NCI-H187 (cell line): ENCODE data around the gene YEATS4.

Experiments
- DNase-seq, 2 experiments: peaks; one replicate each; lab custom pipeline; 2025; lab: John Stamatoyannopoulos, UW

YEATS4 gene

DNA sequence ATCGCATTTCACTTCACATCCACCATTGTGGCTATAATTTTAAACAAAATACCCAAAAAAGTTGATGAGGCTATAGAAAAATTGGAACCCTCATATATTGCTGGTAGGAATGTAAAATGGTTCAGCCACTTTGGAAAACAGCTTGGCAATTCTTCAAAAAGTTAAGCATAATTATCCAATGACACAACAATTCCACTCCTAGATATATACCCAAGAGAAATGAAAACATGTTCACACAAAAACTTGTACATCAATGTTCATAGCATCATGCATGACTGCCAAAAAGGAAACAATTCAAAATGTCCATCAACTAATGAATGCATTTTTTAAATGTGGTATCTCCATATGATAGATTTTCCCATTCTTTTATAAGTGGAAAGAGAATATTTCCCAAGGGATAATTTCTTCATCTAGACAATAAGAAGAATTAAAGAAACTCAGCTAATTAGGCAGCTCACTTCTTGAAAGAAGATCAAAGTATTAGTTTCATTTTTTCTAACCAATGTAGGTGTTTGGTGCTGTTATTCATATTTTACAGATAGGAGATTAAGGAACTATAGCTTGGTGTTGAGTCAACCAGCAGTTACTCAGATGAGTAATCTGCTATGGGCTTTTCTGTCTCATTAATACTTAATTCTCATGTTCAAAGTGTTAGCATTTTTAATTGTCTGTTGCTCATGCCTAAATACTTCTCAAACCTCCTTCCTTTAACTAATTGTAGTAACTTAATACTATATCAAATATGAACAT is 32.8 kb downstream of the YEATS4 start:
- DNase-seq = no peak

GRCh38 chr12:69396041-69396440 is 36.5 kb downstream of the YEATS4 start:
- no peak for DNase-seq

DNA sequence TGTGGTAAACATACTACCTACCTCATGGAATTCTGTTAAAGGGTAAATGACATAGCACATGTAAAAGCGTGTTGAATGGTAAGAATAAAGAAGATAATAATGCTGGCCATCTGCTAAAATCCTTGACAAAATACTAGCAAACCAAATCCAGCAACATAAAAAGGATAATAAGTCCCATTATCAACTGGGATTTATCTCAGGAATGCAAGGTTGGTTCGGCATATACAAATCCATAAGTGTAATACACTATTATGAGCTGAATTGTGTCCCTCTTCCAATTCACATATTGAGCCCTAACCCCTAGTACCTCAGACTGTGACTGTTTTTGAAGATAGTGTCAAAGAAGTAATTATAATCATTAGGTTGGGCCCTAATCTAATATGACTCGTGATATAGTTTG is 37.4 kb downstream of the YEATS4 start:
- DNase-seq = no peak

- DNase-seq = no peak
These were observed 38.4 kb downstream of the YEATS4 start for GRCh38 chr12:69397978-69398377.

DNA sequence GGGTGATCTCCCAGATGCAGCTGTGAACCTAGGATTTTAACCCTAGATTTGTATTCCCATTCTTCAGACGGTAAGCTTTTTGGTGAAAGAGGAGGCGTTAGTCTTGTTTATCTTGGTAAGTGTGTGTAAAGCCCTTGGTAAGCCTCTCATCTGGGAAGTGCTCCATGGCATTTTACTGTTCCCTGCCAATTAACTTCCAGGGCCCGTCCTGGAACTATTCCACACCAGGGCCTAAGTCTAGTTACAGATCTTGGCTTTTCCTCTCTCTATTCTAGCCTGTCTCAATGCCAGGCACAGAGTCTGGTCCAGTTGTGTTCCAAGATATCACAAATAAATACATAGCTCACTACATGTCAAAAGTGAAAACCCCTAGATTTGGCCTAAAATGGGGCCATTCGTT is 42.4 kb downstream of the YEATS4 start:
- no peak for DNase-seq

GRCh38 chr12:69404851-69405565 is 45.5 kb downstream of the YEATS4 start:
- DNase-seq = no peak

DNA sequence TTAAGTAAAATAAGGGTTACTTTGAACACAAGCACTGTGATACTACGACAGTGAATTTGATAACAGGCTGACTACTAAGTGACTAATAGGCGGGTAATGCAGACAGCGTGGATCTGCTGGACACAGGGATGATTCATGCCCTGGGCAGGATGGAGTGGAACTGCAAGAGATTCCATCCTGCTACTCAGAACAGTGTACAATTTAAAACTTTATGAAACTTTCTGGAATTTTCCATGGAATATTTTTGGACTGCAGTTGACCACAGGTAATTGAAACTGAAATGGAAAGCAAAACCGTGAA is 46.0 kb downstream of the YEATS4 start:
- DNase-seq = no peak

GRCh38 chr12:69406217-69406616 is 46.7 kb downstream of the YEATS4 start:
- DNase-seq = no peak

- no peak for DNase-seq
These were observed 51.0 kb downstream of the YEATS4 start for GRCh38 chr12:69410571-69410970.

- DNase-seq = no peak
These were observed 53.1 kb downstream of the YEATS4 start for GRCh38 chr12:69412655-69413054.

DNA sequence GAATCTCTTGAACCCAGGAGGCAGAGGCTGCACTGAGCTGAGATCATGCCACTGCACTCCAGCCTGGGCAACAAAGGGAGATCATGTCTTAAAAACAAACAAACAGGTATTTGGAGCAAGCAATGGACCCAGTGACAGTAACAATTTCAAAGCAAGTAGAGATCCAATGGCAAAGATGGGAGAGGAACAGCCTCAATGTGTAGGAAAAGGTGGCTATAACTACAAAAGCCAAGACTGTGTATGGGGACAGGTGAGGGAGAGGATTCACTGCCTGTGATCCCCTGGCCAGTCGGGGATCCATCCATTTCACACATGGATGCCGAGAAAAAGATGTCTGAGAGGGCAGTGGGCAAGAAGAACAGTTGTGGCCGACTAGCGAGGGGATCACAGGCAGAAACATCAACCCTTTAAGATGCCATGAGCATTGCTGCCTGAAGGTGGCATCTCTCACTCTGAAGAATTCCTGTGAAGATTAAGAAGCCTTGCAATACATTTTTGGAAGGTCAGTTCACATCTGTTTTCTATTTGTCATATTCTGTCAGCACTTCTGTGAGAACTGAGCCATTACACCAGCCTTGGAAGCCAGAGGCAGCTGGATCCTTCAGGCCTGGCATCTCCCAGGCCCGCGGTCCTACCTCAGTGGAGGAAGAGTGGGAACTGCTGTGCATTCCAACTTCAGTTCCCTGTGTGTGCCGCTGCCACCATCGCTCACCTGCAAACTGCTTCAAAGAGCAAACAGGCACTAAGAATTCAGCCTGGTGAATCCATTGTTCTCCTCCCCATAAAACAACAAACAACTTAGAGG is 56.1 kb downstream of the YEATS4 start:
- DNase-seq = no peak

DNA sequence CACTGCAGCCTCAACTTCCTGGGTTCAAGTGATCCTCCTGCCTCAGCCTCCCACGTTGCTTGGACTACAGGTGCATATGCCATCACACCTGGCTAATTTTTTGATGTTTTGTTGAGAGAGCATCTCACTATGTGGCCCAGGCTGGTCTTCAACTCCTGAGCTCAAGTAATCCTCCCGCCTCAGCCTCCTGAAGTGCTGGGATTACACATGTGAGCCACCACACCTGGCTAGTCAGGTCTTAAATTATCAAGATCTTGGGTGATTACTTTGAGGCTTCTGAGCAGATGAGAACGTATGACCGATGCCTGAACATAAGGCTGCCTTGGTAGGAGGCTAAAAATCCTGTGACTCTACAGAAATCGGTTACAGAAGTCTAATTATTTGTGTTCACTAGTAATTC is 57.7 kb downstream of the YEATS4 start:
- DNase-seq = no peak

- DNase-seq = no peak
These were observed 58.2 kb downstream of the YEATS4 start for GRCh38 chr12:69417741-69418167.

GRCh38 chr12:69419701-69420100 is 60.2 kb downstream of the YEATS4 start:
- no peak for DNase-seq

- DNase-seq = no peak
These were observed 62.0 kb downstream of the YEATS4 start for GRCh38 chr12:69421548-69421947.

- DNase-seq = no peak
These were observed 63.7 kb downstream of the YEATS4 start for GRCh38 chr12:69423037-69423905.

- no peak for DNase-seq
These were observed 65.9 kb downstream of the YEATS4 start for GRCh38 chr12:69425417-69425816.

- peak in 1 of 2 experiments; percentile 40 for DNase-seq
These were observed 69.0 kb downstream of the YEATS4 start for GRCh38 chr12:69428351-69429073.

DNA sequence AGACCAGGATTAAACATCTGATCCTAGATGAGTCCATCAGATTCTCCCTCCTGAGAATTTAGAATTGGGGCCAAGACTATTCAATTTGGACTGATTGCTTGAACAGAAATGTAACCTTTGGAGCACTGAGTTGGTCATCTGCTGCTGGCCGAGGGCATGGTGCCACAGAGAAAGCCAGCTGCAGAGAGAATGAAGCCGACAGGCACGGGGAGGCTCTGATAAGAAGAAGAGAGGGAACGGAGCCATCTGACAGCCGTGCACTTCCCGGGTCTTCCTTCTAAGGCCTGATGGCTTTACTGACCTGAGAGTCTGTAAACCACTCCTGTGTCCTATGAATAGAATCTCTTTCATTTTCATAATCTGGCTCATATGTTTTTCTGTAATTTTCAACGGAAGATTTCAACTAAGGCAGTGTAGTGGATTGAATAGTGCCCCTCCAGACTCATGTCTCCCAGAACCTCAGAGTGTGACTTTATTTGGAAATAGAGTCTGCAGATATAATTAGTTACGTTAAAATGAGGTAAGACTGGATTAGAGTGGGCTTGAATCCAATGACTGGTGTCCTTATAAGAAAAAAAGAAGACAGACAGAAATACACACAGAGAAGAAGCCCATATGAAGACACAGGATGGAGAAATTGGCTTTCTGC is 71.5 kb downstream of the YEATS4 start:
- DNase-seq = no peak

DNA sequence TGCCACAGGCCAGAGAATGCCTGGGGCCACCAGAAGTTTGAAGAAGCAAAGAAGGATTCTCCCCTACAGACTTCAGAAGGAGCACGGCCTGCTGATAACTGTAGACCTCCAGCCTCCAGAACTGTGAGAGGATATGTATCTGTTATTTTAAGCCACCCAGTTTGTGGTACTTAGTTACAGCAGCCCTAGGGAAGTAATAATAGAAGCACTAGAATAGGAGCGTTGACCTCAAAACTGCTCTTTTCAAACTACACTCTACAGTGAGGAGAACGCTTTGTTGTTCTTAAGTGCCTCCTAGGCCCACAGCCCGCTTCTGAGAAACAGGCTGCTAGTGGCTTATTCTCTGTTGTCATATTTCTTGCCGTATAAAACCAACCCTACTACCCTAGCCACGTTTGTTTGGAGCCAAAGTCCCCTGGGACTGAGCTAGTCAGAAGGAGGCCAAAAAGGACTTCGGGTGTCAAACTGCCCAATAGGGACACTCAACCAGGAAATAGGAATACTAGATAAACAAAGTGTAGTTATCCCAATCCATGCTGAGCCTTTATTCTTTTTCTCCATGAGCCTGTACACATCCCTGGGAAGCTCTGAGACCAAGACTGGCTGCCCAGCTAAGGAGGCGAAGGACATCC is 72.2 kb downstream of the YEATS4 start:
- DNase-seq = no peak
